ENCODE measurements around the gene RPL7L1. TPM values are rescaled to one million over a fixed set of nuclear protein-coding genes. Genes with fewer than 3 reads are reported as not detected.

RPL7L1 gene
- total RNA-seq, 3 donors from 2014 or later (not counting 1 experiment from before 2014, with no cell fraction given): 66.9 to 67.2 (median 66.9) TPM

DNA sequence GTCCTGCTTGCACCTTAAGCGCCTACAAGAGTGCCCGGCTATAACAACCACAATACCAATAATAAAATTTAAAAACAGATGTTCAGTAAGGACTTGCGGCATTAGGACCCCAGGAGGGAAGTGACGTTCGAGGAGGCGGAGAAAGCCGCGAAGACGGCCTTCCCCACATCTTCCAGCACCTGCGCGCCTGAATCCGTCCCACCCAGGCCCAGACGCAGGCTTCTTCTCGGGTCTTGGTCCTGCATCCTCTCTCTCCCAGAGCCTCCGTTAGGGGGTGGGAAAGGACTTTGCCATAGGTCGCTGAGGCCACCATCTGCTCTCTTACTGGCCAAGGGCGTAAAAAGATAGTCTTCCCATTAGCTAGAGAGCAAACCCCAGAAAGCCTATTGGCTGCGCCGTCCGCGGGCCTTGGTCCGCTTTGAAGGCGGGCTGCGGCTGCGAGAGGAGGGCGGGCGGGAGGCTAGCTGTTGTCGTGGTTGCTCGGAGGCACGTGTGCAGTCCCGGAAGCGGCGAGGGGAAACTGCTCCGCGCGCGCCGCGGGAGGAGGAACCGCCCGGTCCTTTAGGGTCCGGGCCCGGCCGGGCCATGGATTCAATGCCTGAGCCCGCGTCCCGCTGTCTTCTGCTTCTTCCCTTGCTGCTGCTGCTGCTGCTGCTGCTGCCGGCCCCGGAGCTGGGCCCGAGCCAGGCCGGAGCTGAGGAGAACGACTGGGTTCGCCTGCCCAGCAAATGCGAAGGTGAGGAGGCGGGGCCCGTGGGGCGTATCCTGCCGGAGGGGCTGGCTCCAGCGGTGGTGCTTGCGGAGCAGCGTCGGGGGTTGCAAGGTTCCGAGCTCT lies 49.8 kb downstream of the RPL7L1 start, which contains the start of gene CNPY3:
Gene CNPY3, plus strand, starts transcription at position 495 of the 835 bp plus-strand sequence. Its CDS starts 91 bp downstream, at position 586.
- Mint-ChIP-seq H3K9me3 (no peaks in the 10 kb centered on the region), H3K36me3 (no peaks in the 10 kb centered on the region), H3K27me3 (ENCODE audit: low read depth in 2 of 2) (no peaks in the 10 kb centered on the region), H3K4me3 (peak within 1 kb of the TSS; percentile 97), H3K4me1 (peaks cover 48 to 58% of the 10 kb centered on the region in 2 donors), H3K27ac (peak within 1 kb of the TSS; percentile 94 to 98)
- Histone ChIP-seq H3K27ac (ENCODE audit: low read length) (peak within 1 kb of the TSS; percentile 98), H3K27me3 (ENCODE audit: control insufficient read depth, insufficient read depth, low read length) (no peaks in the 10 kb centered on the region), H3K9me3 (ENCODE audit: control insufficient read depth, insufficient read depth, low read length) (no peaks in the 10 kb centered on the region), H3K36me3 (ENCODE audit: control insufficient read depth, insufficient read depth, low read length) (peaks cover 11% of the 10 kb centered on the region), H3K4me3 (ENCODE audit: low read length) (peak within 1 kb of the TSS; percentile 76), H3K4me1 (ENCODE audit: control insufficient read depth, insufficient read depth, low read length) (peaks cover 47% of the 10 kb centered on the region)
- intact Hi-C loops (cut with micrococcal nuclease): loop anchor here (1.0 kb wide), 4 partner anchors 50 to 242 kb away; partner anchors contain the start of genes KLHDC3, PEX6, PPP2R5D and SRF
- TF ChIP-seq, protein P1, sequence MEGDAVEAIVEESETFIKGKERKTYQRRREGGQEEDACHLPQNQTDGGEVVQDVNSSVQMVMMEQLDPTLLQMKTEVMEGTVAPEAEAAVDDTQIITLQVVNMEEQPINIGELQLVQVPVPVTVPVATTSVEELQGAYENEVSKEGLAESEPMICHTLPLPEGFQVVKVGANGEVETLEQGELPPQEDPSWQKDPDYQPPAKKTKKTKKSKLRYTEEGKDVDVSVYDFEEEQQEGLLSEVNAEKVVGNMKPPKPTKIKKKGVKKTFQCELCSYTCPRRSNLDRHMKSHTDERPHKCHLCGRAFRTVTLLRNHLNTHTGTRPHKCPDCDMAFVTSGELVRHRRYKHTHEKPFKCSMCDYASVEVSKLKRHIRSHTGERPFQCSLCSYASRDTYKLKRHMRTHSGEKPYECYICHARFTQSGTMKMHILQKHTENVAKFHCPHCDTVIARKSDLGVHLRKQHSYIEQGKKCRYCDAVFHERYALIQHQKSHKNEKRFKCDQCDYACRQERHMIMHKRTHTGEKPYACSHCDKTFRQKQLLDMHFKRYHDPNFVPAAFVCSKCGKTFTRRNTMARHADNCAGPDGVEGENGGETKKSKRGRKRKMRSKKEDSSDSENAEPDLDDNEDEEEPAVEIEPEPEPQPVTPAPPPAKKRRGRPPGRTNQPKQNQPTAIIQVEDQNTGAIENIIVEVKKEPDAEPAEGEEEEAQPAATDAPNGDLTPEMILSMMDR (IDR thresholded peaks at IDR 0.05): no peak
- WGBS (ENCODE audit: insufficient coverage): under 1% methylated on average over 62 of the region's 63 CpGs
- peak; percentile 91 to 97 for DNase-seq
- peak; percentile 77 to 91 (median 86) for ATAC-seq

DNA sequence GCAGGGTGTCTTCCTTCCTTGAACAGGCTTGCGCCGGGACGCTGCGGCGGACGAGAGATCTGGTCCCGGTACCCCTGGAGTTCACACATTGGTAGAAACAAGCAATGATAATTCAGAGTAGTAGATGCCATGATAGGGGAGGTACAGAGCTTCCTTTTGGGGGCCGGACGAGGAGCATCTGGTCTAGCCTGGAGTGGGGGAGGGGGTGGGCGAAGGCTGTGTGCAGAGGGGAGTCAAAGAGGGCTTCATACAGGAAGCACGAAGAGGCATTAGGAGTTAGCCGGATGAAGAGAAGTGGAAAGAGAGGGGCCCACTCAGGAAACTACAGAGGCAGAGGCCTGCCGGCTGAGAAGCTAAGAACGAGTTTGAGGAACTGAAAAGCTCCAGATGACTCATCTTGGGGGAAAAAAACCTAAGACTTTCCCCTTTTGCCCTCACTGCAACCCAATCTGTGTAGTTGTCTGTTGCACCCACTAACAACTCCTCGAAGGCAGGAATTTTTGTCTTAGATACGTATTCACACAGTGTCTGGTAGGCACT lies 50.5 kb downstream of the RPL7L1 start:
- TF ChIP-seq, protein P1 (IDR thresholded peaks at IDR 0.05): no peak
- DNase-seq (peak; percentile 52 to 81), ATAC-seq (peak; percentile 25 to 52 (median 39))
- Mint-ChIP-seq H3K27me3 (ENCODE audit: low read depth in 2 of 2) (no peaks in the 10 kb centered on the region), H3K4me1 (peaks cover 48 to 58% of the 10 kb centered on the region in 2 donors), H3K27ac (peak overlapping the region; percentile 94 to 98), H3K36me3 (no peaks in the 10 kb centered on the region), H3K4me3 (peak overlapping the region; percentile 97), H3K9me3 (no peaks in the 10 kb centered on the region)
- H3K4me1 ChIP-seq (ENCODE audit: control insufficient read depth, insufficient read depth, low read length): peaks cover 47% of the 10 kb centered on the region
- H3K9me3 ChIP-seq (ENCODE audit: control insufficient read depth, insufficient read depth, low read length): no peaks in the 10 kb centered on the region
- H3K27ac ChIP-seq (ENCODE audit: low read length): peak overlapping the region; percentile 98
- H3K4me3 ChIP-seq (ENCODE audit: low read length): peak overlapping the region; percentile 76
- intact Hi-C loops (cut with micrococcal nuclease): loop anchor here (1.0 kb wide), 4 partner anchors 49 to 241 kb away; partner anchors contain the start of genes KLHDC3, PEX6, PPP2R5D and SRF
- WGBS (ENCODE audit: insufficient coverage): 0% methylated on average over 16 of the region's 16 CpGs
- H3K27me3 ChIP-seq (ENCODE audit: control insufficient read depth, insufficient read depth, low read length): no peaks in the 10 kb centered on the region
- peaks cover 18% of the 10 kb centered on the region for H3K36me3 ChIP-seq (ENCODE audit: control insufficient read depth, insufficient read depth, low read length)

GRCh38 chr6:42932412-42932811 lies 53.0 kb downstream of the RPL7L1 start:
- Histone ChIP-seq H3K4me1 (ENCODE audit: control insufficient read depth, insufficient read depth, low read length) (peaks cover 51% of the 10 kb centered on the region), H3K9me3 (ENCODE audit: control insufficient read depth, insufficient read depth, low read length) (no peaks in the 10 kb centered on the region), H3K4me3 (ENCODE audit: low read length) (no peak overlapping the region), H3K27me3 (ENCODE audit: control insufficient read depth, insufficient read depth, low read length) (no peaks in the 10 kb centered on the region), H3K36me3 (ENCODE audit: control insufficient read depth, insufficient read depth, low read length) (peaks cover 42% of the 10 kb centered on the region), H3K27ac (ENCODE audit: low read length) (peak overlapping the region; percentile 21)
- ATAC-seq: no peak
- no peaks in the 10 kb centered on the region for H3K27me3 Mint-ChIP-seq (ENCODE audit: low read depth in 2 of 2)
- TF ChIP-seq, protein P1 (IDR thresholded peaks at IDR 0.05): no peak
- H3K36me3 Mint-ChIP-seq: peaks cover 7% of the 10 kb centered on the region
- intact Hi-C loops (cut with micrococcal nuclease): no loop called here
- peaks cover 52 to 64% of the 10 kb centered on the region in 2 donors for H3K4me1 Mint-ChIP-seq
- H3K27ac Mint-ChIP-seq: peak overlapping the region; percentile 94 to 98
- no peaks in the 10 kb centered on the region for H3K9me3 Mint-ChIP-seq
- WGBS (ENCODE audit: insufficient coverage): 89% methylated on average over 2 of the region's 3 CpGs
- no peak for DNase-seq
- peak overlapping the region; percentile 70 for H3K4me3 Mint-ChIP-seq

All from natural killer cell (primary cell).